ENCODE results near the gene RILPL1. TPM values are rescaled to one million over a fixed set of nuclear protein-coding genes. Genes with fewer than 3 reads are reported as not detected.

RILPL1 gene
- total and polyA plus RNA-seq, 4 donors, result 1.3 to 2.7 (median 2.1) TPM

GRCh38 chr12:123490089-123490488 is 43.4 kb downstream of the RILPL1 start:
- no peak for TF ChIP-seq CTCF (IDR thresholded peaks at IDR 0.05; ENCODE audit: low read depth, low read length, missing input control)
- no peak for TF ChIP-seq HNF4G (IDR thresholded peaks at IDR 0.05)
- no peak for TF ChIP-seq SP1 (IDR thresholded peaks at IDR 0.05)
- no peak for TF ChIP-seq HNF4A (conservative IDR thresholded peaks at IDR 0.05)
- no peak for TF ChIP-seq FOXA2 (IDR thresholded peaks at IDR 0.05)
- TF ChIP-seq GABPA (IDR thresholded peaks at IDR 0.05 in 1 of 2, conservative IDR thresholded peaks at IDR 0.05 in 1 of 2), result no peak
- no peak for TF ChIP-seq TAF1 (conservative IDR thresholded peaks at IDR 0.05)
- no peak for TF ChIP-seq FOXA1 (IDR thresholded peaks at IDR 0.05)
- no peak for TF ChIP-seq YY1 (IDR thresholded peaks at IDR 0.05)
- TF ChIP-seq REST (IDR thresholded peaks at IDR 0.05), result no peak
- Histone ChIP-seq H3K9ac (ENCODE audit: low read depth in 1 of 2, low read length in 2 of 2) (no peak overlapping the region), H3K36me3 (ENCODE audit: control insufficient read depth in 4 of 4, insufficient read depth in 3 of 4, low read depth in 1 of 4, low read length in 3 of 4) (no peaks in the 10 kb centered on the region), H3K27ac (ENCODE audit: low read depth in 1 of 2, low read length in 2 of 2) (no peak overlapping the region), H3K9me3 (ENCODE audit: control insufficient read depth in 4 of 4, low read length in 3 of 4) (no peaks in the 10 kb centered on the region), H3K27me3 (ENCODE audit: control insufficient read depth in 4 of 4, insufficient read depth in 4 of 4, low read length in 3 of 4) (no peaks in the 10 kb centered on the region), H3K4me1 (ENCODE audit: control insufficient read depth in 4 of 4, insufficient read depth in 4 of 4, low read length in 3 of 4) (no peaks in the 10 kb centered on the region), H3K4me3 (ENCODE audit: low read depth in 1 of 3, low read length in 3 of 3) (no peak overlapping the region)
- no peak for DNase-seq (ENCODE audit: low spot score)
- 87% methylated on average over 5 of the region's 5 CpGs for WGBS

- Histone ChIP-seq H3K27me3 (ENCODE audit: control insufficient read depth in 4 of 4, insufficient read depth in 4 of 4, low read length in 3 of 4) (no peaks in the 10 kb centered on the region), H3K27ac (ENCODE audit: low read depth in 1 of 2, low read length in 2 of 2) (no peak overlapping the region), H3K4me1 (ENCODE audit: control insufficient read depth in 4 of 4, insufficient read depth in 4 of 4, low read length in 3 of 4) (no peaks in the 10 kb centered on the region), H3K36me3 (ENCODE audit: control insufficient read depth in 4 of 4, insufficient read depth in 3 of 4, low read depth in 1 of 4, low read length in 3 of 4) (no peaks in the 10 kb centered on the region), H3K9me3 (ENCODE audit: control insufficient read depth in 4 of 4, low read length in 3 of 4) (no peaks in the 10 kb centered on the region), H3K4me3 (ENCODE audit: low read depth in 1 of 3, low read length in 3 of 3) (no peak overlapping the region), H3K9ac (ENCODE audit: low read depth in 1 of 2, low read length in 2 of 2) (no peak overlapping the region)
- DNase-seq (ENCODE audit: low spot score), result no peak
- TF ChIP-seq NR2F2 (IDR thresholded peaks at IDR 0.05) (no peak), HNF4A (conservative IDR thresholded peaks at IDR 0.05) (no peak), FOXA1 (IDR thresholded peaks at IDR 0.05) (no peak), ZBTB33 (IDR thresholded peaks at IDR 0.05) (no peak), ATF3 (IDR thresholded peaks at IDR 0.05) (no peak), HNF4G (IDR thresholded peaks at IDR 0.05) (no peak), RXRA (IDR thresholded peaks at IDR 0.05) (no peak), GABPA (IDR thresholded peaks at IDR 0.05 in 1 of 2, conservative IDR thresholded peaks at IDR 0.05 in 1 of 2) (no peak), REST (IDR thresholded peaks at IDR 0.05) (no peak), MAX (IDR thresholded peaks at IDR 0.05) (no peak), CTCF (IDR thresholded peaks at IDR 0.05; ENCODE audit: low read depth, low read length, missing input control) (no peak), TAF1 (conservative IDR thresholded peaks at IDR 0.05) (no peak)
- WGBS, result 97% methylated on average over 6 of the region's 6 CpGs
Observed at GRCh38 chr12:123489580-123489979, 43.9 kb downstream of the RILPL1 start.
